Measurements from ENCODE around the gene PIP5K1C. TPM values are rescaled to one million over a fixed set of nuclear protein-coding genes. Genes with fewer than 3 reads are reported as not detected.
A peak's percentile ranks its signal among the peaks of the same experiment; 100 is the strongest.

PIP5K1C gene
- total RNA-seq, 1 donor from 2014 or later: 42.0 TPM

DNA sequence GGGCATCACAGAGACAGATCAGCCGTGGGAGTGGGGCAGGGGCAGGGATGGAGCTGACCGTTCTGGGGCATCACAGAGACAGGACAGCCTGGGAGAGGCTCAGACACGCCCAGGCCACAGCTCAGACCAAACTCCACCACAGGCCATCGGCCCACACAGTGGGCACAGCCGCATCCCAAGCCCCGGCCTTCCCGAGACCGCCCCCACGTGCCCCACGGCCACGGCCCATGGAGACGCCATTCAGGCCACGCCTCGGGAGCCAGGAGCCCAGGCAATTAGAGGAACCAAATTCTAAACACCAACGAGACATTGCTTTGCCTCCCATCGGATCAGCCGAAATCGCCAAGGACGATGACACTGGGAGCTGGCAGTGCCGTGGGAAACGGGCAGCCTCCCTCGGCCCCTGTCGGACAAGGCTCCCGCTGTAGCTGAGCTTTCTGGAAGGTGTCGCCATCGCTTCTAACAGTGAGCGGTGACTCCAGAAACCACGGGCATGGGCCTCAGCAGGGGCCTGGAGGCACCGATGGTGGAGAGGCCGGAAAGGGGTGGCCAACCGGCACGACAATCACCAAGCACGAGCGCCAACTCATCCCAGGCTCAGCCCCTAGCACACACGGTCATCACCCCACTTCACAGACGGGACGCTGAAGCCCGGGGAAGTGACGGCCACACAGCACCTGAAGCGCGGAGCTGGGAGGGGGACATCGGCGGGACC is 2.4 kb downstream of the PIP5K1C start:
- H3K9me3 ChIP-seq (ENCODE audit: insufficient read depth, low read depth, low read length): no peaks in the 10 kb centered on the region
- H4K20me1 ChIP-seq (ENCODE audit: insufficient read depth, low read length): peaks cover 58% of the 10 kb centered on the region
- Mint-ChIP-seq H3K9me3 (ENCODE audit: unreplicated experiment) (no peaks in the 10 kb centered on the region), H3K27me3 (ENCODE audit: low read depth, unreplicated experiment) (no peaks in the 10 kb centered on the region), H3K4me1 (ENCODE audit: low read depth, unreplicated experiment) (no peaks in the 10 kb centered on the region), H3K4me3 (ENCODE audit: unreplicated experiment) (no peak overlapping the region), H3K36me3 (ENCODE audit: low read depth, unreplicated experiment) (no peaks in the 10 kb centered on the region), H3K27ac (ENCODE audit: unreplicated experiment) (no peak overlapping the region)
- DNase-seq (ENCODE audit: low read depth) (no peak), FAIRE-seq (no peak)
- peaks cover 7% of the 10 kb centered on the region for H3K4me1 ChIP-seq (ENCODE audit: insufficient read depth, low read length)
- no peaks in the 10 kb centered on the region for H3K36me3 ChIP-seq (ENCODE audit: insufficient read depth, low read length)
- H3K9ac ChIP-seq (ENCODE audit: low read length): no peak overlapping the region
- no peak overlapping the region for H3K27ac ChIP-seq (ENCODE audit: low read depth, low read length)
- H3K27me3 ChIP-seq (ENCODE audit: insufficient read depth, low read length): no peaks in the 10 kb centered on the region
- peaks cover 72% of the 10 kb centered on the region for H3K79me2 ChIP-seq (ENCODE audit: insufficient read depth, low read length)
- H3K4me2 ChIP-seq (ENCODE audit: low read length): peak overlapping the region; percentile 98
- no peak overlapping the region for H3K4me3 ChIP-seq (ENCODE audit: insufficient read depth, low read depth, low read length)
- no peak overlapping the region for H2AFZ ChIP-seq (ENCODE audit: low read depth, low read length)
- TF ChIP-seq, protein P1, sequence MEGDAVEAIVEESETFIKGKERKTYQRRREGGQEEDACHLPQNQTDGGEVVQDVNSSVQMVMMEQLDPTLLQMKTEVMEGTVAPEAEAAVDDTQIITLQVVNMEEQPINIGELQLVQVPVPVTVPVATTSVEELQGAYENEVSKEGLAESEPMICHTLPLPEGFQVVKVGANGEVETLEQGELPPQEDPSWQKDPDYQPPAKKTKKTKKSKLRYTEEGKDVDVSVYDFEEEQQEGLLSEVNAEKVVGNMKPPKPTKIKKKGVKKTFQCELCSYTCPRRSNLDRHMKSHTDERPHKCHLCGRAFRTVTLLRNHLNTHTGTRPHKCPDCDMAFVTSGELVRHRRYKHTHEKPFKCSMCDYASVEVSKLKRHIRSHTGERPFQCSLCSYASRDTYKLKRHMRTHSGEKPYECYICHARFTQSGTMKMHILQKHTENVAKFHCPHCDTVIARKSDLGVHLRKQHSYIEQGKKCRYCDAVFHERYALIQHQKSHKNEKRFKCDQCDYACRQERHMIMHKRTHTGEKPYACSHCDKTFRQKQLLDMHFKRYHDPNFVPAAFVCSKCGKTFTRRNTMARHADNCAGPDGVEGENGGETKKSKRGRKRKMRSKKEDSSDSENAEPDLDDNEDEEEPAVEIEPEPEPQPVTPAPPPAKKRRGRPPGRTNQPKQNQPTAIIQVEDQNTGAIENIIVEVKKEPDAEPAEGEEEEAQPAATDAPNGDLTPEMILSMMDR (IDR thresholded peaks at IDR 0.05; ENCODE audit: insufficient read depth, low read depth, low read length): no peak
- no peak for TF ChIP-seq EZH2 (IDR thresholded peaks at IDR 0.05; ENCODE audit: insufficient read depth, low read length)

DNA sequence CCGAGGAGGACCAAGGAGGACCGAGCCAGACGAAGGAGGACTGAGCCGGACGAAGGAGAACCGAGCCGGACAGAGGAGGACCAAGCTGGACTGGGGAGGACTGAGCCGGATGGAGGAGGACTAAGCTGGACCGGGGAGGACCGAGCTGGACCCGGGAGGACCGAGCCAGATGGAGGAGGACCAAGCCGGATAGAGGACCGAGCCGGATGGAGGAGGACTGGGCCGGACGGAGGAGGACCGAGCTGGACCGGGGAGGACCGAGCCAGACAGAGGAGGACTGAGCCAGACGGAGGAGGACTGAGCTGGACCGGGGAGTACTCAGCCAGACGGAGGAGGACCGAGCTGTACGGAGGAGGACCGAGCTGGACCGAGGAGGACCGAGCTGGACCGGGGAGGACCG is 3.2 kb downstream of the PIP5K1C start:
- Mint-ChIP-seq H3K27ac (ENCODE audit: unreplicated experiment) (no peak overlapping the region), H3K4me3 (ENCODE audit: unreplicated experiment) (no peak overlapping the region), H3K36me3 (ENCODE audit: low read depth, unreplicated experiment) (no peaks in the 10 kb centered on the region), H3K9me3 (ENCODE audit: unreplicated experiment) (no peaks in the 10 kb centered on the region), H3K4me1 (ENCODE audit: low read depth, unreplicated experiment) (no peaks in the 10 kb centered on the region), H3K27me3 (ENCODE audit: low read depth, unreplicated experiment) (no peaks in the 10 kb centered on the region)
- peaks cover 79% of the 10 kb centered on the region for H3K79me2 ChIP-seq (ENCODE audit: insufficient read depth, low read length)
- FAIRE-seq (no peak), DNase-seq (ENCODE audit: low read depth) (no peak)
- H3K4me2 ChIP-seq (ENCODE audit: low read length): no peak overlapping the region
- H3K36me3 ChIP-seq (ENCODE audit: insufficient read depth, low read length): no peaks in the 10 kb centered on the region
- no peak overlapping the region for H3K4me3 ChIP-seq (ENCODE audit: insufficient read depth, low read depth, low read length)
- H3K27me3 ChIP-seq (ENCODE audit: insufficient read depth, low read length): no peaks in the 10 kb centered on the region
- no peak overlapping the region for H3K9ac ChIP-seq (ENCODE audit: low read length)
- no peaks in the 10 kb centered on the region for H3K9me3 ChIP-seq (ENCODE audit: insufficient read depth, low read depth, low read length)
- peaks cover 7% of the 10 kb centered on the region for H3K4me1 ChIP-seq (ENCODE audit: insufficient read depth, low read length)
- H2AFZ ChIP-seq (ENCODE audit: low read depth, low read length): no peak overlapping the region
- no peak overlapping the region for H3K27ac ChIP-seq (ENCODE audit: low read depth, low read length)
- peaks cover 65% of the 10 kb centered on the region for H4K20me1 ChIP-seq (ENCODE audit: insufficient read depth, low read length)
- TF ChIP-seq, protein P1 (IDR thresholded peaks at IDR 0.05; ENCODE audit: insufficient read depth, low read depth, low read length): no peak
- TF ChIP-seq EZH2 (IDR thresholded peaks at IDR 0.05; ENCODE audit: insufficient read depth, low read length): no peak

DNA sequence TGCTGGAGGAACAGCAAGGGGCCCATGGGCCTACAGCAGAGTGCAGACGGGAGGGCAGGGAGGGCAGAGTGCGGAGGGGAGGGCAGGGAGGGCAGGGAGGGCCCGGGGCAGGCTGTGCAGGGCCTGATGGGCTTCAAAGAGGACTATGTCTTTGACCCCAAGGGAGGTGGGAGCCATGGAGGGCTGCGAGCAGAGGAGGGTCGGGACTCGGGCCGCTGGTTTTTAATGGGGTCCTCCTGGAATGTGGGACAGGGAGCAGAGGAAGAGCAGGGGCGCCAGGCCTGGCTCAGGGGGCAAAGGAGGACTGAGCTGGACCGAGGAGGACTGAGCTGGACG is 3.6 kb downstream of the PIP5K1C start:
- H3K4me1 Mint-ChIP-seq (ENCODE audit: low read depth, unreplicated experiment): no peaks in the 10 kb centered on the region
- no peak for FAIRE-seq
- H3K9me3 Mint-ChIP-seq (ENCODE audit: unreplicated experiment): no peaks in the 10 kb centered on the region
- no peaks in the 10 kb centered on the region for H3K9me3 ChIP-seq (ENCODE audit: insufficient read depth, low read depth, low read length)
- H3K27ac ChIP-seq (ENCODE audit: low read depth, low read length): no peak overlapping the region
- H3K4me2 ChIP-seq (ENCODE audit: low read length): no peak overlapping the region
- no peak overlapping the region for H2AFZ ChIP-seq (ENCODE audit: low read depth, low read length)
- H3K9ac ChIP-seq (ENCODE audit: low read length): no peak overlapping the region
- no peaks in the 10 kb centered on the region for H3K36me3 ChIP-seq (ENCODE audit: insufficient read depth, low read length)
- no peak overlapping the region for H3K4me3 Mint-ChIP-seq (ENCODE audit: unreplicated experiment)
- no peak for DNase-seq (ENCODE audit: low read depth)
- no peak for TF ChIP-seq EZH2 (IDR thresholded peaks at IDR 0.05; ENCODE audit: insufficient read depth, low read length)
- TF ChIP-seq, protein P1 (IDR thresholded peaks at IDR 0.05; ENCODE audit: insufficient read depth, low read depth, low read length): no peak
- H3K4me1 ChIP-seq (ENCODE audit: insufficient read depth, low read length): peaks cover 7% of the 10 kb centered on the region
- no peaks in the 10 kb centered on the region for H3K27me3 Mint-ChIP-seq (ENCODE audit: low read depth, unreplicated experiment)
- no peak overlapping the region for H3K27ac Mint-ChIP-seq (ENCODE audit: unreplicated experiment)
- peaks cover 84% of the 10 kb centered on the region for H3K79me2 ChIP-seq (ENCODE audit: insufficient read depth, low read length)
- peaks cover under 1% of the 10 kb centered on the region for H3K36me3 Mint-ChIP-seq (ENCODE audit: low read depth, unreplicated experiment)
- peaks cover 70% of the 10 kb centered on the region for H4K20me1 ChIP-seq (ENCODE audit: insufficient read depth, low read length)
- H3K27me3 ChIP-seq (ENCODE audit: insufficient read depth, low read length): no peaks in the 10 kb centered on the region
- no peak overlapping the region for H3K4me3 ChIP-seq (ENCODE audit: insufficient read depth, low read depth, low read length)

Measured in astrocyte (in vitro differentiated cells and primary cell).